SK-N-SH (cell line): Measurements from ENCODE around the gene SPRED1. TPM values are rescaled to one million over a fixed set of nuclear protein-coding genes. Genes with fewer than 3 reads are reported as not detected.

Source experiments
- CTCF ChIA-PET: fragments of 300-600, 350-600 bp; formaldehyde crosslinking; extraction: SDS; loops from one replicate; lab custom pipeline; 2021; lab: Yijun Ruan, JAX
- POLR2A ChIA-PET: fragments of 350-600 bp; sonication (Branson Sonifier 250); formaldehyde crosslinking; extraction: SDS; loops from one replicate; lab custom pipeline; 2020; ENCODE audit warnings: antibody characterized with exemption, inconsistent platforms; lab: Yijun Ruan, JAX
- DNase-seq: peaks from one replicate; pipeline ENCODE4 v3.0.0; 2012
- H2AFZ ChIP-seq: fragments of 200-600 bp; sonication (generic); 2 replicates; pipeline ENCODE4 v1.8.1; 2016; ENCODE audit warnings: antibody characterized with exemption, mild to moderate bottlenecking, low read depth
- H3F3A ChIP-seq: fragments of 200-600 bp; sonication (generic); replicated peaks from 2 replicates; pipeline ENCODE3; 2016; ENCODE audit warnings: antibody characterized with exemption, mild to moderate bottlenecking; ENCODE audit not compliant: insufficient read depth
- H3K27ac ChIP-seq, 2 experiments: fragments of 200-500 bp in 1 of 2; fragments of 200-600 bp in 1 of 2; sonication (Bioruptor generic) in 1 of 2; sonication (generic), shearing (Covaris generic) in 1 of 2; 2 replicates each; pipeline versions ENCODE4 v1.5.1 to v1.6.1; 2014 to 2016; ENCODE audit warnings: low read depth in 2 of 2, inconsistent platforms in 1 of 2, low read length in 1 of 2, mild to moderate bottlenecking in 1 of 2, mixed read lengths in 1 of 2
- H3K27me3 ChIP-seq: fragments of 200-600 bp; sonication (generic), shearing (Covaris generic); 2 replicates; pipeline ENCODE4 v1.6.1; 2016; ENCODE audit warnings: mixed run types; ENCODE audit not compliant: insufficient read depth
- H3K36me3 ChIP-seq, 2 experiments: fragments of 200-500 bp in 1 of 2; fragments of 200-600 bp in 1 of 2; sonication (Bioruptor generic) in 1 of 2; sonication (generic) in 1 of 2; replicated peaks in 1 of 2; 2 replicates each; pipeline versions ENCODE3 to v1.5.1; 2014 to 2016; ENCODE audit warnings: low read length in 1 of 2, mild to moderate bottlenecking in 1 of 2; ENCODE audit not compliant: insufficient read depth in 2 of 2, control insufficient read depth in 1 of 2
- H3K4me1 ChIP-seq, 2 experiments: fragments of 200-500 bp in 1 of 2; fragments of 200-600 bp in 1 of 2; sonication (Bioruptor generic) in 1 of 2; sonication (generic), shearing (Covaris generic) in 1 of 2; 2 replicates each; pipeline versions ENCODE4 v1.5.1 to v1.6.1; 2014 to 2016; ENCODE audit warnings: low read depth in 1 of 2, low read length in 1 of 2, mixed run types in 1 of 2; ENCODE audit not compliant: insufficient read depth in 2 of 2, control insufficient read depth in 1 of 2
- H3K4me2 ChIP-seq: fragments of 200-600 bp; sonication (generic), shearing (Covaris generic); 2 replicates; pipeline ENCODE4 v1.6.1; 2017; ENCODE audit warnings: mixed run types
- H3K4me3 ChIP-seq, 2 experiments: fragments of 200-500 bp in 1 of 2; fragments of 200-600 bp in 1 of 2; sonication (Bioruptor generic) in 1 of 2; sonication (generic), shearing (Covaris generic) in 1 of 2; 2 replicates each; pipeline versions ENCODE4 v1.5.1 to v1.8.1; 2014 to 2016; ENCODE audit warnings: low read depth in 2 of 2, inconsistent platforms in 1 of 2, low read length in 1 of 2, mild to moderate bottlenecking in 1 of 2, mixed read lengths in 1 of 2, moderate library complexity in 1 of 2
- H3K79me2 ChIP-seq: fragments of 200-600 bp; sonication (generic); 2 replicates; pipeline ENCODE4 v1.8.1; 2017; ENCODE audit warnings: mild to moderate bottlenecking; ENCODE audit not compliant: insufficient read depth
- H3K9ac ChIP-seq: fragments of 200-600 bp; sonication (generic); 2 replicates; pipeline ENCODE4 v1.6.1; 2017; ENCODE audit warnings: mixed run types
- H3K9me2 ChIP-seq: fragments of 200-600 bp; sonication (generic); 2 replicates; pipeline ENCODE4 v1.6.1; 2017; ENCODE audit warnings: mixed run types
- H3K9me3 ChIP-seq: fragments of 200-600 bp; sonication (generic); 2 replicates; pipeline ENCODE4 v1.6.1; 2017; ENCODE audit warnings: mixed run types, mild to moderate bottlenecking, moderate library complexity
- H4K20me1 ChIP-seq: fragments of 200-600 bp; sonication (generic); 2 replicates; pipeline ENCODE4 v1.6.1; 2017; ENCODE audit warnings: mild to moderate bottlenecking, mixed run types; ENCODE audit not compliant: insufficient read depth
- CHD2 ChIP-seq: fragments of 150-350 bp; IDR thresholded peaks from 2 replicates; pipeline ENCODE4 v1.6.1; 2018; ENCODE audit warnings: low read length; ENCODE audit not compliant: partially characterized antibody
- FOXJ3 ChIP-seq: sonication (generic); formaldehyde crosslinking; IDR thresholded peaks from 2 replicates; pipeline ENCODE4 v1.5.1; 2020; ENCODE audit warnings: mild to moderate bottlenecking, missing genetic modification reagents
- GATA2 ChIP-seq: sonication (generic); formaldehyde crosslinking; IDR thresholded peaks from 2 replicates; pipeline ENCODE4 v1.5.0; 2020; ENCODE audit warnings: mild to moderate bottlenecking, missing genetic modification reagents
- JUND ChIP-seq: IDR thresholded peaks from 2 replicates; pipeline ENCODE4 v1.4.0; 2012
- MEF2A ChIP-seq: IDR thresholded peaks from 2 replicates; pipeline ENCODE4 v1.4.0; 2012; ENCODE audit warnings: low read depth, borderline replicate concordance
- MXI1 ChIP-seq: IDR thresholded peaks from 2 replicates; pipeline ENCODE4 v1.6.1; 2012; ENCODE audit warnings: mild to moderate bottlenecking, low read depth, low read length, improper control_type of control experiment
- NFIC ChIP-seq: IDR thresholded peaks from 2 replicates; pipeline ENCODE4 v1.4.0; 2012; ENCODE audit warnings: borderline replicate concordance
- RAD21 ChIP-seq: IDR thresholded peaks from 2 replicates; pipeline ENCODE4 v1.6.1; 2012; ENCODE audit warnings: mild to moderate bottlenecking, low read length
- RFX5 ChIP-seq: IDR thresholded peaks from 2 replicates; pipeline ENCODE4 v1.6.1; 2012; ENCODE audit warnings: mild to moderate bottlenecking, improper control_type of control experiment, low read length
- RXRA ChIP-seq: IDR thresholded peaks from 2 replicates; pipeline ENCODE4 v1.4.0; 2012; ENCODE audit warnings: low read depth, mild to moderate bottlenecking, borderline replicate concordance
- SIN3A ChIP-seq: IDR thresholded peaks from 2 replicates; pipeline ENCODE4 v1.6.1; 2012; ENCODE audit warnings: low read depth, mild to moderate bottlenecking, low read length, moderate library complexity, borderline replicate concordance
- TCF12 ChIP-seq: IDR thresholded peaks from 2 replicates; pipeline ENCODE4 v1.4.0; 2012
- TEAD4 ChIP-seq: IDR thresholded peaks from 2 replicates; pipeline ENCODE4 v1.4.0; 2012; ENCODE audit warnings: mild to moderate bottlenecking, borderline replicate concordance; ENCODE audit not compliant: insufficient read depth
- YY1 ChIP-seq: IDR thresholded peaks from 2 replicates; pipeline ENCODE4 v1.4.0; 2012; ENCODE audit warnings: low read depth, mild to moderate bottlenecking
- WGBS: methylation state at CpG from one replicate; pipeline ENCODE4 v1.1.6; 2017; ENCODE audit warnings: low lambda C conversion rate; 5-methylcytosine and 5-hydroxymethylcytosine counted together
- polyA plus RNA-seq, 3 experiments: library from polyadenylated mRNA; depleted of rRNA; stranded (reverse); fragments of >200 nt; gene quantifications; 2 replicates each; pipeline ENCODE4 v1.2.3, GENCODE V29; 2012
- TF ChIP-seq, protein P1 (sequence below): fragments of 150-350 bp; IDR thresholded peaks from 2 replicates; pipeline ENCODE4 v1.6.1; 2016; ENCODE audit warnings: mild to moderate bottlenecking, low read depth, low read length
- TF ChIP-seq, protein P2 (sequence below): IDR thresholded peaks from 2 replicates; pipeline ENCODE4; 2012
- TF ChIP-seq, protein P3 (sequence below): fragments of 200-600 bp; sonication (generic); IDR thresholded peaks from 2 replicates; pipeline ENCODE4 v1.6.1; 2017; ENCODE audit warnings: antibody characterized with exemption, mild to moderate bottlenecking, moderate library complexity
- TF ChIP-seq, protein P4 (sequence below): IDR thresholded peaks from 2 replicates; pipeline ENCODE4 v1.6.1; 2012; ENCODE audit warnings: mild to moderate bottlenecking, low read depth, low read length, moderate library complexity
- TF ChIP-seq, protein P5 (sequence below): fragments of 150-350 bp; IDR thresholded peaks from 2 replicates; pipeline ENCODE4 v1.6.1; 2017; ENCODE audit warnings: antibody characterized with exemption, low read length, low read depth, borderline replicate concordance

Gene SPRED1
- polyA plus RNA-seq, 1 of the 3 experiments (the other 2 are of a cell fraction), result 4.4 TPM

DNA sequence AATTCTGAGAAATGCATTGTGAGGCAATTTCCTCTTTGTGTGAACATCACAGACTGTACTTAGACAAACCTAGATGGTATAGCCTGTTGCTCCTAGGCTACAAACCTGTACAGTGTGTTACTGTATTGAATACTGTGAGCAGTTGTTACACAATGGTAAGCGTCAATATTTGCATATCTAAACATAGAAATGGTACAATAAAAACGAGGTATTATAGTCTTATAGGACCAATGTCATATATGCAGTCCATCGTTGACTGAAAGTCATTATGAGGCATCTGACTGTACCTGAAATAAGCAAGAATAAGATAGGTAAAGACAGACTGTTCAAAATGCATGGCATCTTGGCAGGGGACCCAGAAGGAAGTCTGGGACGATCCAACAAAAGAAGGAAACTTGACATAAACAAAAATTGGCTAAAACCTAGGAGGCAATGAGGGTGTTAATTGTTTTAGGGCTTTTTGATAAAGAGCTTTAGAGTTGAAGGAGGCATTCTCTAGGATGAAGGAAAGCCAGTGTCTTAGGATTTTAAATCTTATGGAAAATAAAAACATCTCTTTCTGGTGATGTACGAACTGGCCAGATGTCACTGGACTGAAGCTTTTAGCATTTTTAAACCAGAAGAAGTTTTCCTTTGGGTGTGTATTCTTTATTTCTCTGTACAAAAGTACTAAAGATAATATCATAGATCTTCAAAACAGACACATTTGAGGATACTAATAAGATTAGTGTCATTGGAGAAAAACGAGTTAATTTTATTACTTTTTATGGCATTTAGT, 9.2 kb upstream of the SPRED1 start:
- no peaks in the 10 kb centered on the region; a peak in 1 of 4 replicates for H3K4me1 ChIP-seq
- WGBS, result 54% methylated on average over 6 of the region's 6 CpGs
- CTCF ChIA-PET, result interaction anchor here (1.8 kb wide), 1 partner anchor 8 kb away, joined by 7 read pairs; no protein-coding TSS in a partner anchor

DNA sequence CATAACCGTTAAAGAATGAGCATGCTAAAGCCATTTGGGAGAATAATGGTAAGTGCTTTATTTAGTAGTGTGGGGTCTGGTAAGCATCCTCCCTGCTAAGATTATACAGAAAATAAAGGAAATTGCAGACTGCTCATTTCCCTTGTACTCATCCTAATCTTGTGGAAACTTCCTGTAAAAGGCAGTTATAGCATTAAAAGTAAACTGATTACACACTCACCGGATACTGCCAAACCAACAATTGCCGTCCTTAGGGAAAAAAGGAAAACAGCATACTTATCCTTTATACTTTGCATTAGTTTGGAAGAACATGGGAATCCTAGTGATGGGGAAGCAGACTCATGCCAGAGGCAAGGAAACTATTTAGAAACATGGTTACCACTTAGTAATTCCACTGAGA, 5.3 kb upstream of the SPRED1 start:
- POLR2A ChIA-PET, result no interaction called here

More for the DNA sequence above, 9.2 kb upstream of the SPRED1 start:
- no peaks in the 10 kb centered on the region for H3F3A ChIP-seq
- H3K9me3 ChIP-seq, result no peaks in the 10 kb centered on the region
- H3K9ac ChIP-seq, result no peak overlapping the region
- no peaks in the 10 kb centered on the region for H3K36me3 ChIP-seq
- H3K4me3 ChIP-seq, result no peak overlapping the region
- H3K79me2 ChIP-seq, result no peaks in the 10 kb centered on the region
- no peak overlapping the region for H2AFZ ChIP-seq
- no peaks in the 10 kb centered on the region for H4K20me1 ChIP-seq
- POLR2A ChIA-PET, result no interaction called here
- no peak overlapping the region for H3K4me2 ChIP-seq
- TF ChIP-seq NFIC (no peak), RFX5 (no peak), GATA2 (CRISPR knock-in tag) (no peak), FOXJ3 (no peak), TEAD4 (no peak), YY1 (no peak)
- TF ChIP-seq, protein P1, sequence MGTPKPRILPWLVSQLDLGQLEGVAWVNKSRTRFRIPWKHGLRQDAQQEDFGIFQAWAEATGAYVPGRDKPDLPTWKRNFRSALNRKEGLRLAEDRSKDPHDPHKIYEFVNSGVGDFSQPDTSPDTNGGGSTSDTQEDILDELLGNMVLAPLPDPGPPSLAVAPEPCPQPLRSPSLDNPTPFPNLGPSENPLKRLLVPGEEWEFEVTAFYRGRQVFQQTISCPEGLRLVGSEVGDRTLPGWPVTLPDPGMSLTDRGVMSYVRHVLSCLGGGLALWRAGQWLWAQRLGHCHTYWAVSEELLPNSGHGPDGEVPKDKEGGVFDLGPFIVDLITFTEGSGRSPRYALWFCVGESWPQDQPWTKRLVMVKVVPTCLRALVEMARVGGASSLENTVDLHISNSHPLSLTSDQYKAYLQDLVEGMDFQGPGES, result no peak
- no peak overlapping the region for H3K27ac ChIP-seq
- DNase-seq, result no peak
- no peaks in the 10 kb centered on the region; the same call in 1 of the 2 replicates for H3K9me2 ChIP-seq
- H3K27me3 ChIP-seq, result no peaks in the 10 kb centered on the region

More for the DNA sequence above, 5.3 kb upstream of the SPRED1 start:
- H3K36me3 ChIP-seq, result no peaks in the 10 kb centered on the region
- CTCF ChIA-PET, result no interaction called here
- H3K79me2 ChIP-seq, result no peaks in the 10 kb centered on the region; the same call in 1 of the 2 replicates
- TF ChIP-seq RAD21 (no peak), TCF12 (no peak), FOXJ3 (no peak), RFX5 (no peak), RXRA (no peak), MXI1 (no peak), SIN3A (no peak), MEF2A (no peak), TEAD4 (no peak), CHD2 (no peak), JUND (no peak)
- TF ChIP-seq, protein P2, sequence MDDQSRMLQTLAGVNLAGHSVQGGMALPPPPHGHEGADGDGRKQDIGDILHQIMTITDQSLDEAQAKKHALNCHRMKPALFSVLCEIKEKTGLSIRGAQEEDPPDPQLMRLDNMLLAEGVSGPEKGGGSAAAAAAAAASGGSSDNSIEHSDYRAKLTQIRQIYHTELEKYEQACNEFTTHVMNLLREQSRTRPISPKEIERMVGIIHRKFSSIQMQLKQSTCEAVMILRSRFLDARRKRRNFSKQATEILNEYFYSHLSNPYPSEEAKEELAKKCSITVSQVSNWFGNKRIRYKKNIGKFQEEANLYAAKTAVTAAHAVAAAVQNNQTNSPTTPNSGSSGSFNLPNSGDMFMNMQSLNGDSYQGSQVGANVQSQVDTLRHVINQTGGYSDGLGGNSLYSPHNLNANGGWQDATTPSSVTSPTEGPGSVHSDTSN, result no peak
- TF ChIP-seq, protein P3, sequence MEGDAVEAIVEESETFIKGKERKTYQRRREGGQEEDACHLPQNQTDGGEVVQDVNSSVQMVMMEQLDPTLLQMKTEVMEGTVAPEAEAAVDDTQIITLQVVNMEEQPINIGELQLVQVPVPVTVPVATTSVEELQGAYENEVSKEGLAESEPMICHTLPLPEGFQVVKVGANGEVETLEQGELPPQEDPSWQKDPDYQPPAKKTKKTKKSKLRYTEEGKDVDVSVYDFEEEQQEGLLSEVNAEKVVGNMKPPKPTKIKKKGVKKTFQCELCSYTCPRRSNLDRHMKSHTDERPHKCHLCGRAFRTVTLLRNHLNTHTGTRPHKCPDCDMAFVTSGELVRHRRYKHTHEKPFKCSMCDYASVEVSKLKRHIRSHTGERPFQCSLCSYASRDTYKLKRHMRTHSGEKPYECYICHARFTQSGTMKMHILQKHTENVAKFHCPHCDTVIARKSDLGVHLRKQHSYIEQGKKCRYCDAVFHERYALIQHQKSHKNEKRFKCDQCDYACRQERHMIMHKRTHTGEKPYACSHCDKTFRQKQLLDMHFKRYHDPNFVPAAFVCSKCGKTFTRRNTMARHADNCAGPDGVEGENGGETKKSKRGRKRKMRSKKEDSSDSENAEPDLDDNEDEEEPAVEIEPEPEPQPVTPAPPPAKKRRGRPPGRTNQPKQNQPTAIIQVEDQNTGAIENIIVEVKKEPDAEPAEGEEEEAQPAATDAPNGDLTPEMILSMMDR, result no peak
- TF ChIP-seq, protein P4, sequence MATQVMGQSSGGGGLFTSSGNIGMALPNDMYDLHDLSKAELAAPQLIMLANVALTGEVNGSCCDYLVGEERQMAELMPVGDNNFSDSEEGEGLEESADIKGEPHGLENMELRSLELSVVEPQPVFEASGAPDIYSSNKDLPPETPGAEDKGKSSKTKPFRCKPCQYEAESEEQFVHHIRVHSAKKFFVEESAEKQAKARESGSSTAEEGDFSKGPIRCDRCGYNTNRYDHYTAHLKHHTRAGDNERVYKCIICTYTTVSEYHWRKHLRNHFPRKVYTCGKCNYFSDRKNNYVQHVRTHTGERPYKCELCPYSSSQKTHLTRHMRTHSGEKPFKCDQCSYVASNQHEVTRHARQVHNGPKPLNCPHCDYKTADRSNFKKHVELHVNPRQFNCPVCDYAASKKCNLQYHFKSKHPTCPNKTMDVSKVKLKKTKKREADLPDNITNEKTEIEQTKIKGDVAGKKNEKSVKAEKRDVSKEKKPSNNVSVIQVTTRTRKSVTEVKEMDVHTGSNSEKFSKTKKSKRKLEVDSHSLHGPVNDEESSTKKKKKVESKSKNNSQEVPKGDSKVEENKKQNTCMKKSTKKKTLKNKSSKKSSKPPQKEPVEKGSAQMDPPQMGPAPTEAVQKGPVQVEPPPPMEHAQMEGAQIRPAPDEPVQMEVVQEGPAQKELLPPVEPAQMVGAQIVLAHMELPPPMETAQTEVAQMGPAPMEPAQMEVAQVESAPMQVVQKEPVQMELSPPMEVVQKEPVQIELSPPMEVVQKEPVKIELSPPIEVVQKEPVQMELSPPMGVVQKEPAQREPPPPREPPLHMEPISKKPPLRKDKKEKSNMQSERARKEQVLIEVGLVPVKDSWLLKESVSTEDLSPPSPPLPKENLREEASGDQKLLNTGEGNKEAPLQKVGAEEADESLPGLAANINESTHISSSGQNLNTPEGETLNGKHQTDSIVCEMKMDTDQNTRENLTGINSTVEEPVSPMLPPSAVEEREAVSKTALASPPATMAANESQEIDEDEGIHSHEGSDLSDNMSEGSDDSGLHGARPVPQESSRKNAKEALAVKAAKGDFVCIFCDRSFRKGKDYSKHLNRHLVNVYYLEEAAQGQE, result no peak
- TF ChIP-seq, protein P5, sequence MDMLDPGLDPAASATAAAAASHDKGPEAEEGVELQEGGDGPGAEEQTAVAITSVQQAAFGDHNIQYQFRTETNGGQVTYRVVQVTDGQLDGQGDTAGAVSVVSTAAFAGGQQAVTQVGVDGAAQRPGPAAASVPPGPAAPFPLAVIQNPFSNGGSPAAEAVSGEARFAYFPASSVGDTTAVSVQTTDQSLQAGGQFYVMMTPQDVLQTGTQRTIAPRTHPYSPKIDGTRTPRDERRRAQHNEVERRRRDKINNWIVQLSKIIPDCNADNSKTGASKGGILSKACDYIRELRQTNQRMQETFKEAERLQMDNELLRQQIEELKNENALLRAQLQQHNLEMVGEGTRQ, result no peak
- WGBS, result 93% methylated on average over 3 of the region's 3 CpGs
- no peak overlapping the region for H2AFZ ChIP-seq
- H3K9ac ChIP-seq, result no peak overlapping the region
- DNase-seq, result no peak
- H4K20me1 ChIP-seq, result no peaks in the 10 kb centered on the region
- H3K4me2 ChIP-seq, result no peak overlapping the region
- H3K27ac ChIP-seq, result no peak overlapping the region
- no peak overlapping the region for H3K4me3 ChIP-seq
- no peaks in the 10 kb centered on the region for H3F3A ChIP-seq
- H3K9me2 ChIP-seq, result no peaks in the 10 kb centered on the region
- H3K4me1 ChIP-seq, result peaks cover 0 to 7% of the 10 kb centered on the region in 2 experiments; a peak in 3 of 4 replicates
- no peaks in the 10 kb centered on the region for H3K27me3 ChIP-seq
- H3K9me3 ChIP-seq, result no peaks in the 10 kb centered on the region
